Fibroblast of mammary gland (primary cell): ENCODE data around the gene GRIK1.

Experiments
- DNase-seq: peaks from one replicate; pipeline ENCODE4 v3.0.0-alpha.2; 2010; ENCODE audit warnings: low read depth
- H3K4me3 ChIP-seq: 2 replicates; pipeline ENCODE4 v1.5.1; 2011; ENCODE audit warnings: low read depth, mild to moderate bottlenecking, low read length, moderate library complexity; ENCODE audit not compliant: control insufficient read depth
- CTCF ChIP-seq: conservative IDR thresholded peaks from 2 replicates; pipeline ENCODE4 v1.5.1; 2011; ENCODE audit warnings: low read depth, low read length, inconsistent platforms; ENCODE audit not compliant: control insufficient read depth, insufficient read depth

The GRIK1 gene

GRCh38 chr21:29771491-29772066 is 168.2 kb downstream of the GRIK1 start:
- DNase-seq: no peak

GRCh38 chr21:29763674-29764073 is 176.1 kb downstream of the GRIK1 start:
- no peak for DNase-seq
- TF ChIP-seq CTCF: no peak
- no peak overlapping the region for H3K4me3 ChIP-seq

More at GRCh38 chr21:29771491-29772066, 168.2 kb downstream of the GRIK1 start:
- H3K4me3 ChIP-seq: no peak overlapping the region
- TF ChIP-seq CTCF: no peak

GRCh38 chr21:29762570-29763082 is 177.2 kb downstream of the GRIK1 start:
- no peak for DNase-seq
- TF ChIP-seq CTCF: no peak
- no peak overlapping the region for H3K4me3 ChIP-seq

- peak; percentile 15 for DNase-seq
- H3K4me3 ChIP-seq: no peak overlapping the region
- no peak for TF ChIP-seq CTCF
These were observed 186.6 kb downstream of the GRIK1 start for GRCh38 chr21:29753216-29753615.

GRCh38 chr21:29751473-29752185 is 188.2 kb downstream of the GRIK1 start:
- no peak overlapping the region for H3K4me3 ChIP-seq
- no peak for TF ChIP-seq CTCF
- DNase-seq: no peak

GRCh38 chr21:29749957-29750356 is 189.8 kb downstream of the GRIK1 start:
- no peak for TF ChIP-seq CTCF
- no peak for DNase-seq
- no peak overlapping the region for H3K4me3 ChIP-seq
